Measurements from ENCODE around the gene UCN2. TPM values are rescaled to one million over a fixed set of nuclear protein-coding genes. Genes with fewer than 3 reads are reported as not detected.

UCN2 gene
- total and polyA plus RNA-seq, 9 of the 15 experiments (the other 6 are each of a cell fraction or from before 2014, with no cell fraction given): 0.08 to 0.11 TPM; not detected in 7

DNA sequence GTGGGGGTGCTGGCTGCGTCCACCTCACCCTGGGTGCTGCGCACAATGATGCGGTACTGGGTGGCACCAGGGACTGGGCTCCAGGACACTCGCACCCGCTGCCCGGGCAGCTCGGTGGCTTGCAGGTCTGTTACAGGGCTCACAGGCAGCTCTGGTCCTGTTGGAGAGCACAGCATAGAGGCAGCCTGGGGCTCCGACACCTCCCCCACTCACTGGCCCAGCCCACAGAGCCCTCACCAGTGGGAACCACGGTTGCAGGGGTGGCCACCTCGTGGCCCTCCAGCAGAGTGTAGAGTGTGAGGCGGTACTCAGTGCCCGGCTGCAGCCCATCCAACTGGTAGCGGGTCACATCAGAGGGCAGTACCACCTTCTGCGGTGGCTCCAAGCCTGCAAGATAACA is 27.9 kb upstream of the UCN2 start:
- ChIA-PET POLR2A (interaction anchor here (0.6 kb wide), 2 partner anchors 22 to 155 kb away, joined by 3 read pairs; no protein-coding TSS in a partner anchor), CTCF (ENCODE audit: low intra/inter-chr PET ratio) (no interaction called here)
- Histone ChIP-seq H4K20me1 (replicated peaks; ENCODE audit: control insufficient read depth, insufficient read depth, low read length) (no peaks in the 10 kb centered on the region; the same call in 1 of the 2 replicates), H3K9ac (ENCODE audit: insufficient read depth in 1 of 2, low read depth in 2 of 2, low read length in 2 of 2) (peak overlapping the region in 1 of 2 experiments; percentile 45; a peak in 1 of 4 replicates), H2AFZ (ENCODE audit: low read depth, low read length) (no peak overlapping the region), H3K27ac (ENCODE audit: extremely low read depth, low read depth, low read length) (no peak overlapping the region), H3K27me3 (ENCODE audit: control insufficient read depth in 2 of 2, insufficient read depth in 2 of 2, low read length in 2 of 2) (peaks cover 0 to 31% of the 10 kb centered on the region in 2 experiments; a peak in 3 of 5 replicates), H3K4me1 (replicated peaks in 1 of 2; ENCODE audit: control insufficient read depth in 2 of 2, insufficient read depth in 2 of 2, low read length in 2 of 2) (peaks cover 12 to 45% of the 10 kb centered on the region in 2 experiments; a peak in 4 of 5 replicates), H3K9me1 (ENCODE audit: control insufficient read depth, insufficient read depth, low read length) (no peaks in the 10 kb centered on the region), H3K79me2 (ENCODE audit: control insufficient read depth, insufficient read depth, low read length) (no peaks in the 10 kb centered on the region), H3K4me2 (ENCODE audit: insufficient read depth, low read length) (no peak overlapping the region), H3K36me3 (ENCODE audit: control insufficient read depth, insufficient read depth, low read length) (no peaks in the 10 kb centered on the region), H3K9me3 (replicated peaks; ENCODE audit: control insufficient read depth, insufficient read depth, low read depth, low read length) (no peaks in the 10 kb centered on the region), H3K4me3 (no peak overlapping the region)
- intact Hi-C loops (cut with micrococcal nuclease): no loop called here
- TF ChIP-seq KDM5B (IDR thresholded peaks at IDR 0.05; ENCODE audit: insufficient replicate concordance, low read depth, low read length): no peak
- TF ChIP-seq, protein P1, sequence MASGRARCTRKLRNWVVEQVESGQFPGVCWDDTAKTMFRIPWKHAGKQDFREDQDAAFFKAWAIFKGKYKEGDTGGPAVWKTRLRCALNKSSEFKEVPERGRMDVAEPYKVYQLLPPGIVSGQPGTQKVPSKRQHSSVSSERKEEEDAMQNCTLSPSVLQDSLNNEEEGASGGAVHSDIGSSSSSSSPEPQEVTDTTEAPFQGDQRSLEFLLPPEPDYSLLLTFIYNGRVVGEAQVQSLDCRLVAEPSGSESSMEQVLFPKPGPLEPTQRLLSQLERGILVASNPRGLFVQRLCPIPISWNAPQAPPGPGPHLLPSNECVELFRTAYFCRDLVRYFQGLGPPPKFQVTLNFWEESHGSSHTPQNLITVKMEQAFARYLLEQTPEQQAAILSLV (tag; IDR thresholded peaks at IDR 0.05): no peak
- TF ChIP-seq, protein P2, sequence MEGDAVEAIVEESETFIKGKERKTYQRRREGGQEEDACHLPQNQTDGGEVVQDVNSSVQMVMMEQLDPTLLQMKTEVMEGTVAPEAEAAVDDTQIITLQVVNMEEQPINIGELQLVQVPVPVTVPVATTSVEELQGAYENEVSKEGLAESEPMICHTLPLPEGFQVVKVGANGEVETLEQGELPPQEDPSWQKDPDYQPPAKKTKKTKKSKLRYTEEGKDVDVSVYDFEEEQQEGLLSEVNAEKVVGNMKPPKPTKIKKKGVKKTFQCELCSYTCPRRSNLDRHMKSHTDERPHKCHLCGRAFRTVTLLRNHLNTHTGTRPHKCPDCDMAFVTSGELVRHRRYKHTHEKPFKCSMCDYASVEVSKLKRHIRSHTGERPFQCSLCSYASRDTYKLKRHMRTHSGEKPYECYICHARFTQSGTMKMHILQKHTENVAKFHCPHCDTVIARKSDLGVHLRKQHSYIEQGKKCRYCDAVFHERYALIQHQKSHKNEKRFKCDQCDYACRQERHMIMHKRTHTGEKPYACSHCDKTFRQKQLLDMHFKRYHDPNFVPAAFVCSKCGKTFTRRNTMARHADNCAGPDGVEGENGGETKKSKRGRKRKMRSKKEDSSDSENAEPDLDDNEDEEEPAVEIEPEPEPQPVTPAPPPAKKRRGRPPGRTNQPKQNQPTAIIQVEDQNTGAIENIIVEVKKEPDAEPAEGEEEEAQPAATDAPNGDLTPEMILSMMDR (IDR thresholded peaks at IDR 0.05 in 2 of 3, conservative IDR thresholded peaks at IDR 0.05 in 1 of 3; ENCODE audit: insufficient read depth in 2 of 3, low read depth in 1 of 3, low read length in 3 of 3): 0 out of 6 replicates have a peak, but pooled peaks of 1 of the 3 experiments have one; percentile 8
- TF ChIP-seq, protein P3, sequence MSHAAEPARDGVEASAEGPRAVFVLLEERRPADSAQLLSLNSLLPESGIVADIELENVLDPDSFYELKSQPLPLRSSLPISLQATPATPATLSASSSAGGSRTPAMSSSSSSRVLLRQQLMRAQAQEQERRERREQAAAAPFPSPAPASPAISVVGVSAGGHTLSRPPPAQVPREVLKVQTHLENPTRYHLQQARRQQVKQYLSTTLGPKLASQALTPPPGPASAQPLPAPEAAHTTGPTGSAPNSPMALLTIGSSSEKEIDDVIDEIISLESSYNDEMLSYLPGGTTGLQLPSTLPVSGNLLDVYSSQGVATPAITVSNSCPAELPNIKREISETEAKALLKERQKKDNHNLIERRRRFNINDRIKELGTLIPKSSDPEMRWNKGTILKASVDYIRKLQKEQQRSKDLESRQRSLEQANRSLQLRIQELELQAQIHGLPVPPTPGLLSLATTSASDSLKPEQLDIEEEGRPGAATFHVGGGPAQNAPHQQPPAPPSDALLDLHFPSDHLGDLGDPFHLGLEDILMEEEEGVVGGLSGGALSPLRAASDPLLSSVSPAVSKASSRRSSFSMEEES (CRISPR knock-in tag; IDR thresholded peaks at IDR 0.05): no peak
- no peak for TF ChIP-seq ZNF143 (CRISPR knock-in tag; IDR thresholded peaks at IDR 0.05)
- in situ Hi-C loops (cut with MboI): no loop called here
- no TSS peak for BruUV-seq (replicated peaks)
- WGBS (ENCODE audit: insufficient coverage, low coverage, missing lambda C conversion rate): 25% methylated on average over 13 of the region's 14 CpGs
- DNase-seq (ENCODE audit: extremely low read depth in 1 of 4, low spot score in 3 of 4) (peak in 2 of 4 experiments; percentile 28 to 29), ATAC-seq (0 out of 3 replicates have a peak, but pooled peaks have one; percentile 14), FAIRE-seq (no peak)

Measured in K562 (cell line).